ENCODE data around the gene VEPH1. TPM values are rescaled to one million over a fixed set of nuclear protein-coding genes. Genes with fewer than 3 reads are reported as not detected.

VEPH1 gene
- polyA plus RNA-seq, 2 of the 4 experiments (the other 2 are of a cell fraction) = 0.04 to 0.16 TPM

- Histone ChIP-seq H3K9me3 (no peaks in the 10 kb centered on the region), H3K4me1 (no peaks in the 10 kb centered on the region), H3K4me2 (no peak overlapping the region), H3K4me3 (no peak overlapping the region), H3K27ac (no peak overlapping the region)
- POLR2A ChIA-PET = no interaction called here
- CTCF ChIA-PET = interaction anchor here (1.6 kb wide), 1 partner anchor 125 kb away, joined by 4 read pairs; no protein-coding TSS in a partner anchor
- no peak for FAIRE-seq
- ATAC-seq = no peak
- no peak for DNase-seq (ENCODE audit: low read depth in 1 of 2, low spot score in 1 of 2)
- WGBS (ENCODE audit: missing lambda C conversion rate) = 23% methylated on average over 2 of the region's 2 CpGs
- TF ChIP-seq CBX2 (IDR thresholded peaks at IDR 0.05; ENCODE audit: borderline replicate concordance, low read depth) = no peak
- no peak for TF ChIP-seq PBX3 (IDR thresholded peaks at IDR 0.05)
- no peak for TF ChIP-seq RNF2 (IDR thresholded peaks at IDR 0.05; ENCODE audit: borderline replicate concordance, low read depth)
- TF ChIP-seq POLR2AphosphoS2 (conservative IDR thresholded peaks at IDR 0.05; ENCODE audit: low read length) = no peak
- TF ChIP-seq HDAC2 (IDR thresholded peaks at IDR 0.05) = no peak
- no peak for TF ChIP-seq HOXA7 (CRISPR knock-in tag; IDR thresholded peaks at IDR 0.05)
- no peak for TF ChIP-seq RFX5 (IDR thresholded peaks at IDR 0.05)
- no peak for TF ChIP-seq REST (IDR thresholded peaks at IDR 0.05)
- TF ChIP-seq SMC3 (IDR thresholded peaks at IDR 0.05) = no peak
- TF ChIP-seq PHF8 (IDR thresholded peaks at IDR 0.05; ENCODE audit: borderline replicate concordance, low read depth) = no peak
- TF ChIP-seq ESRRA (IDR thresholded peaks at IDR 0.05; ENCODE audit: borderline replicate concordance, low read length) = no peak
- TF ChIP-seq EP300 (IDR thresholded peaks at IDR 0.05) = no peak
- no peak for TF ChIP-seq GATA3 (IDR thresholded peaks at IDR 0.05; ENCODE audit: borderline replicate concordance)
- TF ChIP-seq HMGXB4 (CRISPR knock-in tag; IDR thresholded peaks at IDR 0.05; ENCODE audit: borderline replicate concordance) = no peak
- TF ChIP-seq NR3C1 (IDR thresholded peaks at IDR 0.05) = no peak
- TF ChIP-seq MAFK (IDR thresholded peaks at IDR 0.05; ENCODE audit: partially characterized antibody) = no peak
Measured at GRCh38 chr3:157329551-157329950, 173.7 kb downstream of the VEPH1 start.

GRCh38 chr3:157327837-157328236, 175.4 kb downstream of the VEPH1 start:
- FAIRE-seq (no peak), ATAC-seq (no peak), DNase-seq (ENCODE audit: low read depth in 1 of 2, low spot score in 1 of 2) (no peak)
- Histone ChIP-seq H3K4me3 (no peak overlapping the region), H3K27ac (no peak overlapping the region), H3K9me3 (no peaks in the 10 kb centered on the region), H3K4me1 (no peaks in the 10 kb centered on the region), H3K4me2 (no peak overlapping the region)
- WGBS (ENCODE audit: missing lambda C conversion rate) = 63% methylated on average over 3 of the region's 3 CpGs
- CTCF ChIA-PET = no interaction called here
- POLR2A ChIA-PET = no interaction called here
- TF ChIP-seq ATOH8 (CRISPR knock-in tag; IDR thresholded peaks at IDR 0.05; ENCODE audit: low read depth) = no peak
- TF ChIP-seq SMC3 (IDR thresholded peaks at IDR 0.05) = no peak
- no peak for TF ChIP-seq BHLHE40 (IDR thresholded peaks at IDR 0.05; ENCODE audit: low read depth, low read length)
- no peak for TF ChIP-seq HMGXB4 (CRISPR knock-in tag; IDR thresholded peaks at IDR 0.05; ENCODE audit: borderline replicate concordance)
- TF ChIP-seq NR3C1 (IDR thresholded peaks at IDR 0.05) = no peak
- no peak for TF ChIP-seq CHD2 (IDR thresholded peaks at IDR 0.05; ENCODE audit: low read length, partially characterized antibody)
- TF ChIP-seq HOXB5 (CRISPR knock-in tag; IDR thresholded peaks at IDR 0.05) = no peak
- TF ChIP-seq HDAC2 (IDR thresholded peaks at IDR 0.05) = no peak
- no peak for TF ChIP-seq ELK1 (IDR thresholded peaks at IDR 0.05; ENCODE audit: low read depth, low read length)
- TF ChIP-seq BCL3 (IDR thresholded peaks at IDR 0.05) = no peak
- TF ChIP-seq MAZ (IDR thresholded peaks at IDR 0.05; ENCODE audit: borderline replicate concordance, low read depth, low read length) = no peak
- TF ChIP-seq KDM1A (IDR thresholded peaks at IDR 0.05; ENCODE audit: low read depth) = no peak
- TF ChIP-seq HOXB13 (CRISPR knock-in tag; IDR thresholded peaks at IDR 0.05; ENCODE audit: low read depth) = no peak
- TF ChIP-seq POLR2AphosphoS2 (conservative IDR thresholded peaks at IDR 0.05; ENCODE audit: low read length) = no peak
- TF ChIP-seq CBX2 (IDR thresholded peaks at IDR 0.05; ENCODE audit: borderline replicate concordance, low read depth) = no peak

All from A549 (cell line).